ENCODE data around the gene GPRC5A.

DNA sequence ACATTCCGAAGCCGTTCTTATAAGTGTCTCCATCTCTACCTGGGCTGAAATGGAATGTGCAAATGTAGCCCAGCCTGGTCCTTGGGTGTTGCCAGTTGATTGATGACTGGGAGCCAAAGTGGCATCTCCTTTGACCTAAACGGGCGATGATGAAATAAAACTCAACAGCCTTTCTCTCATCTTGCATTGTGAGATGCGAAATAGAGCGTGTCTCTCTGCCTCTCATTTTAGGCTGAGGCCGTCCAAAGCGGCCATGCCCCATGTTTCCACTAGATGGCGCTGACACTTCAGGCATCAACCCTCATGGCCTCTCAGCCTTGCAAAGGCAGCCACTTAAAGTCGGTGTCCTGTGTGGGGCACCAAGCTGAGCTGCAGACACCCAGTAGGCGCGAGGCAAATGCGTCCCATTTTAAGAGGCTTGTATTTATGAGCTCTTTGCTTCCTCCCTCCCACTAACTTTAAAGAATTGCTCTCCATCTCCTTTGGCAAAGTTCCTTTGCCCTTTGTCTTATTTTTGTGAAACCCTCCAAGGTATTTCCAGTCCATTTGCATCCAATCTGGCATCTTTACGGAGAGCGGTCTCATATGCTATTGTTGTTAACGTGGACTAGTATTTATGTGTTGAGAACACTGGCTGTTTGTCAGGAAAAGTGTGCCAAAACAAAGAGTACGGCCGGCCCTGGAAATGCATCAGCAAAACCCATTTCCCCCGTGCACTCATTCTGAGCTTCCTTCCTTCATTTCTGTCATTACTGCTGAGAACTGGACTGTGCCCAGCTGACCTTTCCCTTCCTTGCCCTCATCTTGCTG lies 25.0 kb downstream of the GPRC5A start:
- TF ChIP-seq POLR2A (IDR thresholded peaks at IDR 0.05; ENCODE audit: low read length) (no peak), GATA1 (IDR thresholded peaks at IDR 0.05; ENCODE audit: low read depth, low read length) (no peak)
